Smooth muscle cell (in vitro differentiated cells): ENCODE measurements around the gene MAN2A2. TPM values are rescaled to one million over a fixed set of nuclear protein-coding genes. Genes with fewer than 3 reads are reported as not detected.

ENCODE experiments used
- DNase-seq: peaks from one replicate; lab custom pipeline; 2025; ENCODE audit not compliant: unreplicated experiment; lab: John Stamatoyannopoulos, UW
- H2AFZ ChIP-seq: fragments of 200-600 bp; sonication (generic); 2 replicates; pipeline ENCODE4 v1.6.0; 2016; ENCODE audit warnings: antibody characterized with exemption, low read depth, mild to moderate bottlenecking
- H3F3A ChIP-seq: fragments of 200-600 bp; sonication (generic); 2 replicates; pipeline ENCODE4 v1.6.0; 2017; ENCODE audit warnings: antibody characterized with exemption, low read depth
- H3K27ac ChIP-seq: fragments of 200-600 bp; sonication (generic); 2 replicates; pipeline ENCODE4 v1.5.1; 2016; ENCODE audit warnings: low read depth, mild to moderate bottlenecking
- H3K27me3 ChIP-seq: fragments of 200-600 bp; sonication (generic); 2 replicates; pipeline ENCODE4 v1.6.1; 2016; ENCODE audit warnings: low read depth, mild to moderate bottlenecking
- H3K36me3 ChIP-seq: fragments of 200-600 bp; sonication (generic); 2 replicates; pipeline ENCODE4 v1.5.1; 2016; ENCODE audit warnings: low read depth
- H3K4me1 ChIP-seq: fragments of 200-600 bp; sonication (generic); 2 replicates; pipeline ENCODE4 v1.5.1; 2016; ENCODE audit warnings: low read depth
- H3K4me2 ChIP-seq: fragments of 200-600 bp; sonication (generic); 2 replicates; pipeline ENCODE4 v1.6.0; 2016; ENCODE audit warnings: mild to moderate bottlenecking
- H3K4me3 ChIP-seq: fragments of 200-600 bp; sonication (generic); 2 replicates; pipeline ENCODE4 v1.5.1; 2016; ENCODE audit warnings: mild to moderate bottlenecking
- H3K79me2 ChIP-seq: fragments of 200-600 bp; sonication (generic); 2 replicates; pipeline ENCODE4 v1.6.0; 2016; ENCODE audit warnings: low read depth, mild to moderate bottlenecking
- H3K9ac ChIP-seq: fragments of 200-600 bp; sonication (generic); 2 replicates; pipeline ENCODE4 v1.6.0; 2016; ENCODE audit warnings: low read depth
- H3K9me3 ChIP-seq: fragments of 200-600 bp; sonication (generic); replicated peaks from 2 replicates; pipeline ENCODE4 v1.5.1; 2016; ENCODE audit warnings: low read depth
- H4K20me1 ChIP-seq: fragments of 200-600 bp; sonication (generic); 2 replicates; pipeline ENCODE4 v1.6.0; 2016; ENCODE audit warnings: low read depth
- CTCF ChIP-seq: fragments of 200-600 bp; sonication (generic); IDR thresholded peaks from 2 replicates; pipeline ENCODE4 v1.5.1; 2017; ENCODE audit warnings: borderline replicate concordance, mild to moderate bottlenecking, antibody characterized with exemption; ENCODE audit not compliant: insufficient read depth, poor library complexity, severe bottlenecking
- WGBS: methylation state at CpG from one replicate; pipeline ENCODE4 v1.1.7; 2016; ENCODE audit warnings: low lambda C conversion rate; 5-methylcytosine and 5-hydroxymethylcytosine counted together
- polyA plus RNA-seq: library from polyadenylated mRNA; unstranded; fragments of >200 nt; fragmentation: Nextera tagmentation; extraction: Ambion mirVana; gene quantifications from 2 replicates; pipeline ENCODE4 v1.2.1, GENCODE V29; 2016
- total RNA-seq: library from RNA; depleted of rRNA; stranded (reverse); fragments of >200 nt; gene quantifications from 2 replicates; pipeline ENCODE4 v1.2.3, GENCODE V29; 2014

MAN2A2 gene
- total and polyA plus RNA-seq, 2 experiments from 2014 or later: 9.7 to 11.0 TPM

- 81% methylated on average over 4 of the region's 4 CpGs for WGBS
- Histone ChIP-seq H3K4me3 (no peak overlapping the region), H3F3A (peaks cover 11% of the 10 kb centered on the region), H3K27ac (no peak overlapping the region), H3K9me3 (no peaks in the 10 kb centered on the region), H3K27me3 (no peaks in the 10 kb centered on the region), H3K4me1 (peaks cover 14% of the 10 kb centered on the region), H3K9ac (no peak overlapping the region), H4K20me1 (no peaks in the 10 kb centered on the region), H3K36me3 (no peaks in the 10 kb centered on the region), H2AFZ (no peak overlapping the region), H3K79me2 (no peaks in the 10 kb centered on the region), H3K4me2 (no peak overlapping the region)
- no peak for TF ChIP-seq CTCF
- no peak for DNase-seq
Measured at GRCh38 chr15:90863987-90864386, 39.1 kb upstream of the MAN2A2 start.

- Histone ChIP-seq H3K4me3 (no peak overlapping the region), H3K27me3 (no peaks in the 10 kb centered on the region), H3K9me3 (no peaks in the 10 kb centered on the region), H4K20me1 (no peaks in the 10 kb centered on the region), H3K79me2 (no peaks in the 10 kb centered on the region), H2AFZ (no peak overlapping the region), H3K9ac (no peak overlapping the region), H3K27ac (no peak overlapping the region), H3K4me2 (no peak overlapping the region), H3K36me3 (no peaks in the 10 kb centered on the region), H3F3A (peaks cover 16% of the 10 kb centered on the region), H3K4me1 (peaks cover 16% of the 10 kb centered on the region)
- no peak for TF ChIP-seq CTCF
- no peak for DNase-seq
- WGBS: 91% methylated on average over 10 of the region's 10 CpGs
Measured at GRCh38 chr15:90864507-90864906, 38.6 kb upstream of the MAN2A2 start.

- Histone ChIP-seq H2AFZ (no peak overlapping the region), H3K79me2 (peaks cover 4% of the 10 kb centered on the region), H3K36me3 (no peaks in the 10 kb centered on the region), H3K4me2 (no peak overlapping the region), H3K4me1 (peaks cover 24% of the 10 kb centered on the region), H3F3A (peaks cover 24% of the 10 kb centered on the region), H3K27ac (no peak overlapping the region), H4K20me1 (no peaks in the 10 kb centered on the region), H3K9me3 (no peaks in the 10 kb centered on the region), H3K9ac (no peak overlapping the region), H3K27me3 (no peaks in the 10 kb centered on the region), H3K4me3 (no peak overlapping the region)
- 94% methylated on average over 4 of the region's 4 CpGs for WGBS
- no peak for DNase-seq
- no peak for TF ChIP-seq CTCF
Measured at GRCh38 chr15:90865702-90866101, 37.4 kb upstream of the MAN2A2 start.

GRCh38 chr15:90866161-90866715 lies 36.9 kb upstream of the MAN2A2 start:
- no peak for TF ChIP-seq CTCF

More at GRCh38 chr15:90866161-90866715, 36.9 kb upstream of the MAN2A2 start:
- Histone ChIP-seq H2AFZ (no peak overlapping the region), H3K36me3 (no peaks in the 10 kb centered on the region), H4K20me1 (no peaks in the 10 kb centered on the region), H3K27me3 (no peaks in the 10 kb centered on the region), H3K4me1 (peaks cover 28% of the 10 kb centered on the region), H3K27ac (no peak overlapping the region), H3K4me2 (no peak overlapping the region), H3K79me2 (peaks cover 9% of the 10 kb centered on the region), H3K4me3 (no peak overlapping the region), H3K9ac (no peak overlapping the region), H3F3A (peaks cover 24% of the 10 kb centered on the region), H3K9me3 (no peaks in the 10 kb centered on the region)
- 72% methylated on average over 16 of the region's 16 CpGs for WGBS
- DNase-seq: no peak
